Upper lobe of right lung (tissue), 1 donor: ENCODE measurements around the gene ILKAP. TPM values are rescaled to one million over a fixed set of nuclear protein-coding genes. Genes with fewer than 3 reads are reported as not detected.

Source experiments
- ATAC-seq: fragments of 200-7000 bp; cut with Tn5 transposase; one replicate; pipeline ENCODE4 v1.9.1; 2020; ENCODE audit warnings: mild to moderate bottlenecking, moderate library complexity
- DNase-seq: peaks from one replicate; pipeline ENCODE4 v3.0.0-alpha.2; 2020
- H3K27ac ChIP-seq: fragments of 200-600 bp; one replicate; pipeline ENCODE4 v1.8.0; 2022
- H3K27me3 ChIP-seq: fragments of 200-600 bp; one replicate; pipeline ENCODE4 v1.8.0; 2022; ENCODE audit warnings: mild to moderate bottlenecking
- H3K36me3 ChIP-seq: fragments of 200-600 bp; one replicate; pipeline ENCODE4 v1.8.0; 2022
- H3K4me1 ChIP-seq: fragments of 200-600 bp; one replicate; pipeline ENCODE4 v1.8.0; 2022
- H3K4me3 ChIP-seq: fragments of 200-600 bp; one replicate; pipeline ENCODE4 v1.8.0; 2022; ENCODE audit warnings: mild to moderate bottlenecking
- H3K9me3 ChIP-seq: fragments of 200-600 bp; one replicate; pipeline ENCODE4 v1.8.0; 2022
- intact Hi-C: fragments of 100-400 bp; cut with DNase I; formaldehyde crosslinking; loops from one replicate; pipeline ENCODE4 v1.11.0; 2022
- total RNA-seq: library from RNA; stranded (reverse); fragmentation: NEBNext Ultra II Directional; extraction: Animal tissue kit (Norgen Biotek cat#: 25700); gene quantifications from one replicate; pipeline ENCODE4 v1.2.1, GENCODE V29; 2021
- TF ChIP-seq, protein P1 (sequence below): fragments of 200-600 bp; IDR thresholded peaks from one replicate; pipeline ENCODE4 v1.8.0; 2022; ENCODE audit warnings: antibody characterized with exemption
- donor health status: DM: no; HTN: yes; CAD: no; lungs with severe emphysema.

ILKAP gene
- total RNA-seq, 1 donor from 2014 or later, result 47.2 TPM

DNA sequence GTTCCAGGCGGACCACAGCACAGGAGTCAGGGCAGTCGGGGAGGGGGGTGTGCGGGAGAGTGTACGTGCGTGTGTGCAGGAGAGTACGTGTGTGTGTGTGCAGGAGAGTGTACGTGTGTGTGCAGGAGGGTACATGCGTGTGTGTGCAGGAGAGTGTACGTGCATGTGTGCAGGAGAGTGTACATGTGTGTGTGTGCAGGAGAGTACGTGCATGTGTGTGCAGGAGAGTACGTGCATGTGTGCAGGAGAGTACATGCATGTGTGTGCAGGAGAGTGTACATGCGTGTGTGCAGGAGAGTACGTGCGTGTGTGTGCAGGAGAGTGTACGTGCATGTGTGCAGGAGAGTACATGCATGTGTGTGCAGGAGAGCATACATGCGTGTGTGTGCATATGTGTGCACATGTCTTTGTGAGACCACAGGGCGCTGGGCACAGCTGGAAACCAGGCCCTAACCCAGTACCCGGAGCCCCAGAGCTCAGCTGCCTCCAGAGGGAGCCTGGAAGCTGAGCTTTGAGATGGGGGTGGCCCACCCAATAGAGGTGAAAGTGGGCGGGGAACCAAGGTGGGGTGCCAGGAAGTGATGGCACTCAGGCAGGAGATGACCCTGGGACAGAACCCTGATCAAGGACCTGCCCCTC lies 78.9 kb downstream of the ILKAP start:
- intact Hi-C loops, result no loop called here
- H3K4me3 ChIP-seq, result no peak overlapping the region
- DNase-seq (no peak), ATAC-seq (no peak)
- H3K36me3 ChIP-seq, result no peaks in the 10 kb centered on the region
- TF ChIP-seq, protein P1, sequence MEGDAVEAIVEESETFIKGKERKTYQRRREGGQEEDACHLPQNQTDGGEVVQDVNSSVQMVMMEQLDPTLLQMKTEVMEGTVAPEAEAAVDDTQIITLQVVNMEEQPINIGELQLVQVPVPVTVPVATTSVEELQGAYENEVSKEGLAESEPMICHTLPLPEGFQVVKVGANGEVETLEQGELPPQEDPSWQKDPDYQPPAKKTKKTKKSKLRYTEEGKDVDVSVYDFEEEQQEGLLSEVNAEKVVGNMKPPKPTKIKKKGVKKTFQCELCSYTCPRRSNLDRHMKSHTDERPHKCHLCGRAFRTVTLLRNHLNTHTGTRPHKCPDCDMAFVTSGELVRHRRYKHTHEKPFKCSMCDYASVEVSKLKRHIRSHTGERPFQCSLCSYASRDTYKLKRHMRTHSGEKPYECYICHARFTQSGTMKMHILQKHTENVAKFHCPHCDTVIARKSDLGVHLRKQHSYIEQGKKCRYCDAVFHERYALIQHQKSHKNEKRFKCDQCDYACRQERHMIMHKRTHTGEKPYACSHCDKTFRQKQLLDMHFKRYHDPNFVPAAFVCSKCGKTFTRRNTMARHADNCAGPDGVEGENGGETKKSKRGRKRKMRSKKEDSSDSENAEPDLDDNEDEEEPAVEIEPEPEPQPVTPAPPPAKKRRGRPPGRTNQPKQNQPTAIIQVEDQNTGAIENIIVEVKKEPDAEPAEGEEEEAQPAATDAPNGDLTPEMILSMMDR, result no peak
- H3K4me1 ChIP-seq, result no peaks in the 10 kb centered on the region
- H3K27me3 ChIP-seq, result peaks cover 11% of the 10 kb centered on the region
- H3K9me3 ChIP-seq, result no peaks in the 10 kb centered on the region
- H3K27ac ChIP-seq, result no peak overlapping the region

DNA sequence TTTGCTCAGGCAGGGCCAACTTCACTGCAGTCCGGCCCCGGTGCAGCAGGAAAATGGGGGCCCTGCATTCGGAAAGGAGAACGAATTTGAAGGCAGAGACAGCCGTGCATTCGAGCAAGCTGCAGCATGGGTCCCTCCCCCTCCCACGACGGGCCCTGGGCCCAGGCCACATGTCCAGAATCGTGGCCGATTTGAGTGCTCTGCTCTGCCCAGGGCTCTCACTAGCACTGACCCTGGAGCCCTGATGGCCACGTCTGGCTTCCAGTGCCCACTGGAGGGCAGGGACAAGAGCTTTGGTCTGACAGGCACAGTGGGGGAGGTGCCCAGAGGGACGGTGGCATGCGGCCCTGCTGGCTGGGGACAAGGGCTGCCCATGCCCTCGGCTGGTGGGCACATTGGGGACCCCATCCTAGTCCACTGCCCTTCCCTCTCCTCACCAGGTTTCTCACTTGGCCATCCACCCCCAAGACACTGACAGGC lies 79.5 kb downstream of the ILKAP start:
- TF ChIP-seq, protein P1, result no peak
- DNase-seq (no peak), ATAC-seq (no peak)

DNA sequence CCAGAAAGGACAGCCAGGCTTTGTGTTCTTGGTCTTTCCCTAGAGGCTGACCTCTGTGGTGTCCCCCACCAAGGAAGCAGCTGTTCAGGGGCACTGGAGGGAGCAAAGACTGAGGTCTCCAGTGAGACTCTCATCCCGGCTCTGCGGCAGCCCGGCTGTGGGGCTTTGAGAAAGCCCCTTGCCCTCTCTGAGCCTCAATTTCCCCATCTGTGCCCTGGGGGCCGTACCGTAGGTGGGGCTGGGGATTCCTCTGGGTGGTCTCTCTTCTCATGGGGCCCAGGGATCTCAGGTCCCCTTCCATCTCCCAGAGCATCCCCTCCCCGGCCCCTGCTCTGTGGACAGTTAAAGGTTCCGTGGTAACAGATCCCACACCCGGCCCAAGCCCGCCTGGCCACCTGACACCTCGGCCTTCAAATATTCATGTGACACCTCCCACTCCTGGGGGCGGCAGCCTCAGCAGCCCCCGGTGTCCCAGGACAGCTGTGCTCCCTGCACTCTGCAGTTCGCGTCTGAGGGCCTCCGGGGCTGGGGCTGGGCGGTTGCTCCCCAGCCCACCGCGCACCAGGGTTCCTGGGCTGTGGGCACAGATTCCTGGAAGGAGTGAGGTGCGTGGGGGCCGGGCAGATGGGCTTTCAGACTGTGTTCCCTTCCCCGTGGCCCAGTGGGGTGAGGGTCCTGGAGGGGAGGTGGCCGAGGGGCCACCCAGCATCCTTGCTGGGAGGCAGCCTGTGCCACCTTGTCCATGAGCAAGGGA lies 80.1 kb downstream of the ILKAP start:
- no peak for DNase-seq
- H3K4me1 ChIP-seq, result no peaks in the 10 kb centered on the region
- TF ChIP-seq, protein P1, result no peak
- no peak overlapping the region for H3K4me3 ChIP-seq
- no peaks in the 10 kb centered on the region for H3K36me3 ChIP-seq
- no peaks in the 10 kb centered on the region for H3K9me3 ChIP-seq
- H3K27ac ChIP-seq, result no peak overlapping the region
- no peak for ATAC-seq
- intact Hi-C loops, result no loop called here
- H3K27me3 ChIP-seq, result peaks cover 11% of the 10 kb centered on the region

More for the DNA sequence above, 79.5 kb downstream of the ILKAP start:
- intact Hi-C loops, result no loop called here
- Histone ChIP-seq H3K27me3 (peaks cover 11% of the 10 kb centered on the region), H3K27ac (no peak overlapping the region), H3K36me3 (no peaks in the 10 kb centered on the region), H3K9me3 (no peaks in the 10 kb centered on the region), H3K4me3 (no peak overlapping the region), H3K4me1 (no peaks in the 10 kb centered on the region)

DNA sequence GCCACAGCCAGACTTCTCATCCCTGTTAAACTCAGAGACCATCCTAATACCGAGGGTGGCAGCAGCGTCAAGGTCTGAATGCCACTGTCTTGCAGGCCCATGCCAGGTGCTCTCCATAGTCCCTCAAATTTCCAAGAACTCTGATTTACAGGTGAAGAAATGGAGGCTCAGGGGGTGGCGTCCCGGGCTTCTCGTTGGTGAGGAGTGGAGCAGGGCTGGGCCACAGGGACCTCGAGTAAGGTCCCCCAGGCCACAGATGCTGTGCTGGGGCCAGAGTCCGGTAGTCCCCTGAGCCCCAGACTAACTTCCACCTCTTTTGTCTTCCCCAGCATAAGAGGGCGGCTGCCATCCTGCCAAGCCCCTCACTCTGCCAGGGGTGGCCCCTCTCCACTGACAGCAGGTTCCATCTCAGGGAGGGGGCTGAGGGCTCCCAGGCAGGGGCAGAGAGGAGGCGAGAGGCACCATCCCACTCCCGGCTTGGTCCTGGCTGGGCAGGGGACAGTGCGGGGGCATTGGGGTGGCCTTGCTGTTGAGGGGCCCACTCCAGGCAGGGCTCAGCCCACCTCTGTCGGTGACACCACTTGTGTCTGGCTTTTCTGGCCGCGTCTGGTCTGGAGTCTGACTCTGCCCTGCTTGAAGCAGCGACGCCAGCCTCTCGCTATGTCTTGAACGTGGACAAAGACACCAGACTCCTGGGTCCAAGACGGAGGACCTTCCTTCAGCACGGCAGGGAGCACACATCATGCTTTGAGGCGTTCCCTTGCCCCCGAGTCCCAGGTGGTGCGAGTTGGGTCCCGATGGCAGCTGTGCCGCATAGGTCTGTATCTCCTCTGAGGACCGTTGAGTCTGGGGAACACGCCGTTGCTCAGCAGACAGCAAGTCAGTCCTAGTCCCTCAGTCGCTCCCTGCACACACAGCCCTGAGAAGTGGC lies 80.9 kb downstream of the ILKAP start:
- Histone ChIP-seq H3K4me3 (no peak overlapping the region), H3K4me1 (no peaks in the 10 kb centered on the region), H3K27me3 (peaks cover 14% of the 10 kb centered on the region), H3K9me3 (no peaks in the 10 kb centered on the region), H3K27ac (no peak overlapping the region), H3K36me3 (no peaks in the 10 kb centered on the region)
- no peak for ATAC-seq
- intact Hi-C loops, result no loop called here
- TF ChIP-seq, protein P1, result no peak
- no peak for DNase-seq

DNA sequence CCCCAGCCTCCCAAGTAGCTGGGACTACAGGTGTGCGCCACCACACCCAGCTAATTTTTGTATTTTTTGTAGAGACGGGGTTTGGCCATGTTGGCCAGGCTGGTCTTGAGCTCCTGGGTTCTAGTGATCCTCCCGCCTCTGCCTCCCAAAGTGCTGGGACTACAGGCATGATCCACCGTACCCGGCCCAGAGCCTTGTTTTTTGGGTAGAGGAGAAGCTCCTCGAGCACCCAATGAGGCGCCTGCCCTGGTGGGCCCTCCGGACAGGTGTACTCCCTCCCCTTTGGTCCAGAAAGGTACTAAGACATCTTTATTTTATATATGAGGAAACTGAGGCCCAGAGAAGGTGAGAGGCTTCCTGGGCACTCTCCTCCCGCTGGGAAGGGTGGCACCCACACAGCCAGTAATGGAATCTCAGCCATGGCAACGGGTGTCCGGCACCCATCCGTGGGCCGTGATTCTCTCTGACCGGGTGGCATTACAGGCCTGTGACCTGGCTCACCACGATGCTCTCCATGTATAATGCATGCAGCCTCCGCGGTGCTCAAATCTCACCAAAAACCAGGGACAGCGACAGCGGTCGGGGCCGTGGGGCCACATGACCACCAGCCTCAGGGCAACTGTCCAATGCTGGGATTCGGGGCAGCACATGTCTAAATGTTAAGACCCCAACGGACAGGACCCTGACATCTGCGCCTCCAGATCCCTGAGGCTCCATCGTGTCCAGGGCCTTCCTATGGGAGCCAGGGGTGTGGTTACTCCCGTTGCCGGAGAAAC lies 81.8 kb downstream of the ILKAP start:
- no peak for ATAC-seq
- intact Hi-C loops, result no loop called here

More for the DNA sequence above, 81.8 kb downstream of the ILKAP start:
- no peak overlapping the region for H3K27ac ChIP-seq
- H3K9me3 ChIP-seq, result no peaks in the 10 kb centered on the region
- no peak for DNase-seq
- no peaks in the 10 kb centered on the region for H3K36me3 ChIP-seq
- no peaks in the 10 kb centered on the region for H3K4me1 ChIP-seq
- TF ChIP-seq, protein P1, result no peak
- H3K4me3 ChIP-seq, result no peak overlapping the region
- H3K27me3 ChIP-seq, result peaks cover 21% of the 10 kb centered on the region
